AG09319 (cell line): ENCODE results near the gene DLEC1.

Experiments used
- DNase-seq: peaks from one replicate; pipeline ENCODE4 v3.0.0-alpha.2; 2010; ENCODE audit warnings: low read depth; ENCODE audit errors: extremely low read depth
- CTCF ChIP-seq: IDR thresholded peaks from 2 replicates; pipeline ENCODE4 v1.5.1; 2011; ENCODE audit warnings: low read depth, mild to moderate bottlenecking, inconsistent platforms, low read length, moderate library complexity

DLEC1 gene

GRCh38 chr3:38171622-38172021 lies 132.6 kb downstream of the DLEC1 start:
- no peak for TF ChIP-seq CTCF
- DNase-seq = no peak
